Loucy (cell line): ENCODE measurements around the gene COLEC11.
"Not testable (repeated sequence)": the region's sequence is repeated elsewhere in the genome, so short reads cannot be mapped to it uniquely, and the experiment has no call there.

Experiments used
- H2AFZ ChIP-seq: fragments of 200-600 bp; sonication (generic); 2 replicates; pipeline ENCODE4 v1.6.0; 2016; ENCODE audit warnings: antibody characterized with exemption, mild to moderate bottlenecking, low read length, moderate library complexity
- H3F3A ChIP-seq: fragments of 200-600 bp; 2 replicates; pipeline ENCODE4 v1.6.0; 2016; ENCODE audit warnings: antibody characterized with exemption, low read depth, mild to moderate bottlenecking
- H3K27me3 ChIP-seq: fragments of 200-600 bp; sonication (generic); 2 replicates; pipeline ENCODE4 v1.6.1; 2014; ENCODE audit warnings: low read length, mild to moderate bottlenecking; ENCODE audit not compliant: insufficient read depth, poor library complexity, severe bottlenecking
- H3K36me3 ChIP-seq: fragments of 200-600 bp; sonication (generic); 2 replicates; pipeline ENCODE4 v1.6.1; 2016; ENCODE audit warnings: low read length; ENCODE audit not compliant: insufficient read depth
- H3K4me1 ChIP-seq: fragments of 200-600 bp; sonication (generic); 2 replicates; pipeline ENCODE4 v1.5.1; 2014; ENCODE audit warnings: low read length, mild to moderate bottlenecking; ENCODE audit not compliant: insufficient read depth, poor library complexity, severe bottlenecking
- H3K4me2 ChIP-seq: fragments of 200-600 bp; sonication (generic); 2 replicates; pipeline ENCODE4 v1.6.0; 2014; ENCODE audit warnings: antibody characterized with exemption, low read length, low read depth, mild to moderate bottlenecking; ENCODE audit not compliant: poor library complexity, severe bottlenecking
- H3K4me3 ChIP-seq: fragments of 200-600 bp; sonication (generic); 2 replicates; pipeline ENCODE4 v1.5.1; 2014; ENCODE audit warnings: low read length, mild to moderate bottlenecking, mixed read lengths; ENCODE audit not compliant: poor library complexity, severe bottlenecking
- H3K79me2 ChIP-seq: fragments of 200-600 bp; sonication (generic); 2 replicates; pipeline ENCODE4 v1.6.1; 2014; ENCODE audit warnings: low read length; ENCODE audit not compliant: insufficient read depth
- H3K9ac ChIP-seq: fragments of 200-600 bp; sonication (generic); 2 replicates; pipeline ENCODE4 v1.6.0; 2014; ENCODE audit warnings: mild to moderate bottlenecking, low read depth, low read length, moderate library complexity; ENCODE audit not compliant: poor library complexity, severe bottlenecking
- H3K9me2 ChIP-seq: fragments of 200-600 bp; sonication (generic); replicated peaks from 2 replicates; pipeline ENCODE4 v1.6.1; 2016; ENCODE audit warnings: low read depth, low read length, mixed read lengths
- H3K9me3 ChIP-seq: fragments of 200-600 bp; sonication (generic); 2 replicates; pipeline ENCODE4 v1.6.1; 2014; ENCODE audit warnings: mild to moderate bottlenecking, antibody characterized with exemption, low read length, low read depth; ENCODE audit not compliant: insufficient read depth
- H4K20me1 ChIP-seq: fragments of 200-600 bp; sonication (generic); 2 replicates; pipeline ENCODE4 v1.6.0; 2014; ENCODE audit warnings: antibody characterized with exemption, low read length, mild to moderate bottlenecking; ENCODE audit not compliant: insufficient read depth, poor library complexity, severe bottlenecking
- EZH2phosphoT487 ChIP-seq: fragments of 200-600 bp; IDR thresholded peaks from 2 replicates; pipeline ENCODE4 v1.6.1; 2018; ENCODE audit warnings: antibody characterized with exemption, mild to moderate bottlenecking, moderate library complexity, borderline replicate concordance
- TF ChIP-seq, protein P1 (sequence below): fragments of 200-600 bp; sonication (generic); conservative IDR thresholded peaks from 2 replicates; pipeline ENCODE4 v1.5.1; 2014; ENCODE audit warnings: mild to moderate bottlenecking, antibody characterized with exemption, low read length

COLEC11 gene

DNA sequence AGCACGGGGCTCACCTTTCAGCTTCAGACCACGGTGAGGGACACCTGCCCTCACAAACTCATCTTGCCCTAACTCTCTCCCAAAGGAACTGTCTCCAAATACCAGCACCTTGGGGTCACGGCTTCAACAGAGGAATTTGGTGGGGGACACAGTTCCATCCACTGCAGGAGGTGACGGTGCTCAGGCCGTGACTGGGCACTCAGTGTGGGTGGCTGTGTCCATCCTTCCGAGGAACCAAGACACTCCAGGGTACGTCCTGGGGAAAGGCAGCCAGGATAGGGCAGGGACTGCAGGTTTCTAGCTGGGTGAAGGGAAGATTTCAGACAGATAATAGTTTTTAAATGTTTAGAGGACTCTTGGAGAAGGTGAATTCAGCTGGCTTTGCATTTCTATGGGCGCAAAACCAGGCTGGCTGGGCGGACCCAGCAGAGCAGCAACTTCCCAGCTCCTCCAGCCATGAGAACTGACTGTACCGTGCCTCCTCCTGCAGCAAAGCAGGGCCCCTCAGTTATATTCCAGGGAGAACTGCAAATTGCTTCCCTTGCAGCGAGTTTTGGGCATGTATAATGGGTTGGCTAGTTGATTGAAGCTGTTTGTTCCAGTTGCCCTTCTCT, 39.2 kb downstream of the COLEC11 start:
- Histone ChIP-seq H3K9ac (no peak overlapping the region), H3K9me2 (no peaks in the 10 kb centered on the region), H3K4me2 (no peak overlapping the region), H3K4me1 (no peaks in the 10 kb centered on the region), H4K20me1 (no peaks in the 10 kb centered on the region), H3K4me3 (no peak overlapping the region), H3K27me3 (no peaks in the 10 kb centered on the region), H2AFZ (no peak overlapping the region), H3F3A (no peaks in the 10 kb centered on the region), H3K9me3 (no peaks in the 10 kb centered on the region), H3K36me3 (no peaks in the 10 kb centered on the region), H3K79me2 (no peaks in the 10 kb centered on the region)
- TF ChIP-seq, protein P1, sequence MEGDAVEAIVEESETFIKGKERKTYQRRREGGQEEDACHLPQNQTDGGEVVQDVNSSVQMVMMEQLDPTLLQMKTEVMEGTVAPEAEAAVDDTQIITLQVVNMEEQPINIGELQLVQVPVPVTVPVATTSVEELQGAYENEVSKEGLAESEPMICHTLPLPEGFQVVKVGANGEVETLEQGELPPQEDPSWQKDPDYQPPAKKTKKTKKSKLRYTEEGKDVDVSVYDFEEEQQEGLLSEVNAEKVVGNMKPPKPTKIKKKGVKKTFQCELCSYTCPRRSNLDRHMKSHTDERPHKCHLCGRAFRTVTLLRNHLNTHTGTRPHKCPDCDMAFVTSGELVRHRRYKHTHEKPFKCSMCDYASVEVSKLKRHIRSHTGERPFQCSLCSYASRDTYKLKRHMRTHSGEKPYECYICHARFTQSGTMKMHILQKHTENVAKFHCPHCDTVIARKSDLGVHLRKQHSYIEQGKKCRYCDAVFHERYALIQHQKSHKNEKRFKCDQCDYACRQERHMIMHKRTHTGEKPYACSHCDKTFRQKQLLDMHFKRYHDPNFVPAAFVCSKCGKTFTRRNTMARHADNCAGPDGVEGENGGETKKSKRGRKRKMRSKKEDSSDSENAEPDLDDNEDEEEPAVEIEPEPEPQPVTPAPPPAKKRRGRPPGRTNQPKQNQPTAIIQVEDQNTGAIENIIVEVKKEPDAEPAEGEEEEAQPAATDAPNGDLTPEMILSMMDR: no peak
- TF ChIP-seq EZH2phosphoT487: no peak

DNA sequence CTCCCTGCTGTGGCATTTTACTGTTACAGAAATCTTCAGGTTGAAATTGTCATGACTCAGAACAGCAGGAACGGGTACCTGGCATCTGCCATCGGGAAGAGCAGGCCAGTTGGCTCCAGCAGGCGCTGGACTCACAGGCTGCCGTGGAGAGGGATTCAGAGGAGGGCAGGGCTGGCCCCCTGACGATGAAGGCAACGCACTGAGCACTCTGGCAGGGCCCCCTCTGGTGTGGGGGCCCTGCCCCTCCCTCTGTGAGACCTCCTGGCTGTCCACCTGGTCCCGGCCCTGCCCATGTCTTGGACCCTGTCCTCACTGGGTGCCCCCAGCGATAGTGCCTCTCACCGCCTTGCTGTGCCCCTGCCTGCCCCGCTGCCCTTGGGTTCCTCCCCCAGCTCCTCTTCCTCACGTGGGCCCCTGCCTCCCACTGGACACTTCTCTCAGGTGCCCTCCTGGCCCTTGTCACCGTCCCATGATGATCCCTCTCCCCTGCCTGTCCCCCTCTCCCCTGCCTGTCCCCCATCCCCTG, 39.7 kb downstream of the COLEC11 start:
- Histone ChIP-seq H2AFZ (no peak overlapping the region), H3K4me3 (no peak overlapping the region), H3K9me2 (no peaks in the 10 kb centered on the region), H4K20me1 (no peaks in the 10 kb centered on the region), H3K9ac (no peak overlapping the region), H3F3A (no peaks in the 10 kb centered on the region), H3K4me2 (no peak overlapping the region), H3K4me1 (no peaks in the 10 kb centered on the region), H3K36me3 (no peaks in the 10 kb centered on the region), H3K79me2 (no peaks in the 10 kb centered on the region), H3K27me3 (no peaks in the 10 kb centered on the region), H3K9me3 (no peaks in the 10 kb centered on the region)
- no peak for TF ChIP-seq EZH2phosphoT487
- TF ChIP-seq, protein P1: no peak

DNA sequence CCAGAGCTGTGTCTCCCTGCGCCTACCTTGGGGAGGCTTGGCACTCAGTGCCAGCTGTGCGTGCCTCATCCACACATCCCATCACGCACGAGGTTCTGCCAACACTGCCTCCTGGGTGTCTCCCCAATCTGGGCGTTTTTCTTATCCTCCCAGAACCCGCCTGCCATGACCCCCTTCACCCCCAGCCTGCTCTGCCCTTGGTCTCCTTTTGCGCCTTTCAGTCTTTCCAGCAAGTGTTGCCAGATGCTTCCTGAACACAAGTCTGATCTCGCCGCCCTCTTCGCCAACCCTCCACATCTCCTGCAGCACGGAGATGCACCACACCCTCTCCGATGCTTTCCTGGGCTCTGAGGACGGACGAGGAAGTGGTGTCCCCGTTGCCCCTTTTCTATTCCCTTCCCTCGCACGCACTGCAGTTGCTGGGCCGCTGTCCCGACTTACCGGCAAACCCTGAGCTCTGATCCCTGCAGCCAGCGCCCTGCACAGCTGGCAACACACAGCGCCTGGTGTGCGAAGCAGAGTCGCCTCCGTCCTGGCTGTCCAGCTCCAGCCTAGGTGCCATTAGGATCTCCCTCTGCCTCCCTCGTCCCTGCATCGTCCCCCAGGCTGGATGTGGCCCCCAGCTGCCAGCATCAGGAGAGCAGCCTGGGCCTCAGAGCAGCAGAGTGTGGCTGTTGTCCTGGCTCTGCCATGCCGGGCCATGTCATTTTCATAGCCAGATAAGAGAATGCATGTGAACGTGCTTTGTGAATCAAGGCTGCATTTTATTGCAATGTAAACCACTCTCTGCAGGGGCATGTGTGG, 40.5 kb downstream of the COLEC11 start:
- TF ChIP-seq, protein P1: no peak
- no peak for TF ChIP-seq EZH2phosphoT487
- no peaks in the 10 kb centered on the region for H3K79me2 ChIP-seq
- no peak overlapping the region for H3K9ac ChIP-seq
- no peak overlapping the region for H3K4me2 ChIP-seq
- no peaks in the 10 kb centered on the region for H3K4me1 ChIP-seq
- H4K20me1 ChIP-seq: no peaks in the 10 kb centered on the region
- H2AFZ ChIP-seq: no peak overlapping the region
- no peaks in the 10 kb centered on the region for H3K9me2 ChIP-seq
- H3K9me3 ChIP-seq: no peaks in the 10 kb centered on the region
- H3K36me3 ChIP-seq: no peaks in the 10 kb centered on the region
- H3F3A ChIP-seq: no peaks in the 10 kb centered on the region
- no peaks in the 10 kb centered on the region for H3K27me3 ChIP-seq
- H3K4me3 ChIP-seq: no peak overlapping the region

DNA sequence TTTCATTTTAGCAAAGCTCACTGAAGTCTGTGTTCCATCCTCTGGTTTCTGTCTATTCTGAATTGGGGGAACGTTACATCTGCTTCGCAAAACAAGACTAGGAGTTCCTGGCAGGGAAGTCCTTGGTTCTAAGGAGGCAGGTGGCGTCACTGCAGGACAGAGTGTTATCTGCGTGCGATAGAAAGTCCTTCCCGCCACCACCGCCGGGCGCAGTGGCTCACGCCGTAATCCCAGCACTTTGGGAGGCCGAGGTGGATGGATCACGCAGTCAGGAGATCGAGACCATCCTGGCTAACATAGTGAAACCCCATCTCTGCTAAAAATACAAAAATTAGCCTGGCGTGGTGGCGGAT, 41.0 kb downstream of the COLEC11 start:
- H3K27me3 ChIP-seq, H3K4me3 ChIP-seq, H3K9ac ChIP-seq, H3K36me3 ChIP-seq, H4K20me1 ChIP-seq, H3F3A ChIP-seq, H3K4me2 ChIP-seq, H3K9me2 ChIP-seq, H3K79me2 ChIP-seq, H3K9me3 ChIP-seq, H2AFZ ChIP-seq, H3K4me1 ChIP-seq: not testable (repeated sequence)
